ENCODE measurements around the gene OLFM3. TPM values are rescaled to one million over a fixed set of nuclear protein-coding genes. Genes with fewer than 3 reads are reported as not detected.

The OLFM3 gene
- total RNA-seq, 4 donors from 2014 or later: 1.2 TPM; not detected in 3

GRCh38 chr1:101918277-101918676 lies 78.4 kb downstream of the OLFM3 start:
- DNase-seq: no peak
- Histone ChIP-seq H3K36me3 (no peaks in the 10 kb centered on the region), H3K4me3 (no peak overlapping the region), H3K4me1 (no peaks in the 10 kb centered on the region), H3K9me3 (no peaks in the 10 kb centered on the region), H3K27ac (no peak overlapping the region), H3K27me3 (no peaks in the 10 kb centered on the region)
- intact Hi-C loops (cut with DNase I; ENCODE audit: low total_unique reads): no loop called here
- no peak for TF ChIP-seq POLR2A (IDR thresholded peaks at IDR 0.05)
- TF ChIP-seq CTCF (IDR thresholded peaks at IDR 0.05): no peak

GRCh38 chr1:101915597-101915996 lies 81.1 kb downstream of the OLFM3 start:
- H3K9me3 ChIP-seq: no peaks in the 10 kb centered on the region
- intact Hi-C loops (cut with DNase I; ENCODE audit: low total_unique reads): no loop called here
- H3K4me3 ChIP-seq: no peak overlapping the region
- no peaks in the 10 kb centered on the region for H3K36me3 ChIP-seq
- TF ChIP-seq POLR2A (IDR thresholded peaks at IDR 0.05): no peak
- no peak for TF ChIP-seq CTCF (IDR thresholded peaks at IDR 0.05)
- H3K27me3 ChIP-seq: no peaks in the 10 kb centered on the region
- no peak overlapping the region for H3K27ac ChIP-seq
- no peak for DNase-seq
- H3K4me1 ChIP-seq: no peaks in the 10 kb centered on the region

- TF ChIP-seq POLR2A (IDR thresholded peaks at IDR 0.05) (no peak), CTCF (IDR thresholded peaks at IDR 0.05) (no peak)
- intact Hi-C loops (cut with DNase I; ENCODE audit: low total_unique reads): no loop called here
- no peak overlapping the region for H3K27ac ChIP-seq
- no peaks in the 10 kb centered on the region for H3K9me3 ChIP-seq
- no peak for DNase-seq
- no peaks in the 10 kb centered on the region for H3K36me3 ChIP-seq
- no peaks in the 10 kb centered on the region for H3K27me3 ChIP-seq
- no peaks in the 10 kb centered on the region for H3K4me1 ChIP-seq
- H3K4me3 ChIP-seq: no peak overlapping the region
These were observed 82.1 kb downstream of the OLFM3 start for GRCh38 chr1:101914473-101915242.

- no peak for TF ChIP-seq POLR2A (IDR thresholded peaks at IDR 0.05)
- TF ChIP-seq CTCF (IDR thresholded peaks at IDR 0.05): no peak
- Histone ChIP-seq H3K27ac (no peak overlapping the region), H3K4me3 (no peak overlapping the region), H3K36me3 (no peaks in the 10 kb centered on the region), H3K27me3 (no peaks in the 10 kb centered on the region), H3K9me3 (no peaks in the 10 kb centered on the region), H3K4me1 (no peaks in the 10 kb centered on the region)
- intact Hi-C loops (cut with DNase I; ENCODE audit: low total_unique reads): no loop called here
- DNase-seq: no peak
These were observed 84.8 kb downstream of the OLFM3 start for GRCh38 chr1:101911894-101912293.

- H3K36me3 ChIP-seq: no peaks in the 10 kb centered on the region
- no peak for DNase-seq
- no peak for TF ChIP-seq POLR2A (IDR thresholded peaks at IDR 0.05)
- no peak for TF ChIP-seq CTCF (IDR thresholded peaks at IDR 0.05)
- H3K27ac ChIP-seq: no peak overlapping the region
- no peaks in the 10 kb centered on the region for H3K27me3 ChIP-seq
- H3K9me3 ChIP-seq: no peaks in the 10 kb centered on the region
- H3K4me1 ChIP-seq: no peaks in the 10 kb centered on the region
- H3K4me3 ChIP-seq: no peak overlapping the region
- intact Hi-C loops (cut with DNase I; ENCODE audit: low total_unique reads): no loop called here
These were observed 87.7 kb downstream of the OLFM3 start for GRCh38 chr1:101908980-101909379.

Data from uterus (tissue), 4 donors.